GM12874 (cell line): Measurements from ENCODE around the gene MSI1.

Source experiments
- CTCF ChIP-seq: IDR thresholded peaks from 2 replicates; pipeline ENCODE4 v1.5.1; 2011; ENCODE audit warnings: low read depth, mild to moderate bottlenecking, control low read depth, low read length, moderate library complexity; ENCODE audit not compliant: insufficient read depth

Gene MSI1

GRCh38 chr12:120359128-120359527, 9.8 kb downstream of the MSI1 start:
- no peak for TF ChIP-seq CTCF

GRCh38 chr12:120358412-120359100, 10.4 kb downstream of the MSI1 start:
- TF ChIP-seq CTCF, result no peak

- no peak for TF ChIP-seq CTCF
Observed at GRCh38 chr12:120357104-120357503, 11.9 kb downstream of the MSI1 start.

- TF ChIP-seq CTCF, result peak; percentile 90
Observed at GRCh38 chr12:120356567-120357030, 12.4 kb downstream of the MSI1 start.

- TF ChIP-seq CTCF, result no peak
Observed at GRCh38 chr12:120353556-120354317, 15.2 kb downstream of the MSI1 start.

- TF ChIP-seq CTCF, result no peak
Observed at GRCh38 chr12:120353136-120353535, 15.8 kb downstream of the MSI1 start.

- TF ChIP-seq CTCF, result no peak
Observed at GRCh38 chr12:120352117-120352516, 16.8 kb downstream of the MSI1 start.
